Activated T-cell treated with anti-CD3 and anti-CD28 coated beads, Interleukin-2, amount 50 U/mL, for 4 hours (primary cell): ENCODE measurements around the gene JAZF1. TPM values are rescaled to one million over a fixed set of nuclear protein-coding genes. Genes with fewer than 3 reads are reported as not detected.

Experiments used
- ATAC-seq, 2 donors: fragments of 200-7000 bp; cut with Tn5 transposase; one replicate each; pipeline ENCODE4 v1.10.0; 2021
- DNase-seq: peaks from one replicate; pipeline ENCODE4 v3.0.0-alpha.2; 2020
- H3K27me3 Mint-ChIP-seq: one replicate; pipeline ENCODE4 v1.8.0; 2021; ENCODE audit warnings: low read depth, mixed read lengths
- H3K36me3 Mint-ChIP-seq: one replicate; pipeline ENCODE4 v1.8.0; 2022; ENCODE audit warnings: mixed read lengths; ENCODE audit not compliant: insufficient read depth
- H3K4me1 Mint-ChIP-seq: one replicate; pipeline ENCODE4 v1.8.0; 2021; ENCODE audit warnings: low read depth, mixed read lengths
- H3K4me3 Mint-ChIP-seq: one replicate; pipeline ENCODE4 v1.8.0; 2021; ENCODE audit warnings: mild to moderate bottlenecking, moderate library complexity, mixed read lengths
- H3K9me3 Mint-ChIP-seq: one replicate; pipeline ENCODE4 v1.8.0; 2021; ENCODE audit warnings: mixed read lengths
- total RNA-seq, 3 donors: library from RNA; stranded (reverse); gene quantifications; one replicate each; pipeline ENCODE4 v1.2.1, GENCODE V29; 2021

JAZF1 gene
- total RNA-seq, 3 donors from 2014 or later: 14.9 to 19.3 (median 19.0) TPM

DNA sequence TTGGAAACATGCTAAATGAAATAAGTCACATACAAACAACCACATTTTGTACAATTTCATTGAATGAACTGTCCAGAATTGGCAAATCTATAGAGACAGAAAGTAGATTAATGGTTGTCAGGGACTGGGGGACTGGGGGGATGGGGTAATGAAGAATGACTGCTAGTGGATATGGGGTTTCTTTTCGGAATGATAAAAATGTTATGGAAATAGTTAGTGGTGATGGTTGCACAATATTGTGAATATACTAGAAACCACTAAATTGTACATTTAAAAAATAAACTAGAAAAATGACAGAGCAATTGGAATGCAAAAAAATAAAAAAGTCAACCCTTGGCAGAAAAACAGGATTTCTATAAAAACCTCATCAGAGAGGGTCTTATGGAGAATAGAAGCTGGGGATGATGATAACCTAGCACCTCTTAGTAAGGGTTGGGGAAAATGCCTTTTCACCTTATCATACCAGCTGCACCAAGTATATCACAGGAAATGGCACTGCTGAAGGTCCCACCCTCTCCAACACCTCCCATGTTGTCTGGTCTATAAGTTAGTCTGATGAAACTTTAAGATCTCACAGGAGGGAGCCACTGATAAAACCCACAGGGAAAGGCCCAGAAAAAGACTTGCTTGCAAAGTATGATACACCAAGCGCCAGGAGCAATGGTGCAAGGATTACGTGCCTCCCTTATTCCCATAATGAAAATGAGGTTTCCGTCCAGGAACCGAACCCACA lies 23.1 kb upstream of the JAZF1 start:
- Mint-ChIP-seq H3K9me3 (peaks cover 15% of the 10 kb centered on the region), H3K36me3 (peaks cover 2% of the 10 kb centered on the region), H3K4me1 (peaks cover 26% of the 10 kb centered on the region), H3K27me3 (peaks cover 4% of the 10 kb centered on the region), H3K4me3 (no peak overlapping the region)
- DNase-seq (no peak), ATAC-seq (no peak)

DNA sequence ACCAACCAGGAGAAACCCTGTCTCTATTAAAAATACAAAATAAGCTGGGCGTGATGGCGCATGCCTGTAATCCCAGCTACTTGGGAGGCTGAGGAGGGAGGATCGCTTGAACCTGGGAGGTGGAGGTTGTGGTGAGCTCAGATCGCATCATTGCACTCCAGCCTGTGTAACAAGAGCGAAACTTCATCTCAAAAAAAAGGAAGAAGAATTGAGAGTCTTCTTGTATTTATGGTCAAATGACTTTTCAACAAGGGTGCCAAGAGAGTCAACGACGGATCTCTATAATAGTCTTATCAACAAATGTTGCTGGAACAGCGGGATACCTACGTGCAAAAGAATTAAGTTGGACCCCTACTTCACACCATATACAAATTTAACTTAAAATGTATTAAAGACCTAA lies 21.6 kb upstream of the JAZF1 start:
- no peak for ATAC-seq
- peaks cover 4% of the 10 kb centered on the region for H3K27me3 Mint-ChIP-seq
- H3K4me1 Mint-ChIP-seq: peaks cover 14% of the 10 kb centered on the region
- H3K4me3 Mint-ChIP-seq: no peak overlapping the region
- DNase-seq: no peak
- H3K36me3 Mint-ChIP-seq: peaks cover 2% of the 10 kb centered on the region
- peaks cover 14% of the 10 kb centered on the region for H3K9me3 Mint-ChIP-seq

DNA sequence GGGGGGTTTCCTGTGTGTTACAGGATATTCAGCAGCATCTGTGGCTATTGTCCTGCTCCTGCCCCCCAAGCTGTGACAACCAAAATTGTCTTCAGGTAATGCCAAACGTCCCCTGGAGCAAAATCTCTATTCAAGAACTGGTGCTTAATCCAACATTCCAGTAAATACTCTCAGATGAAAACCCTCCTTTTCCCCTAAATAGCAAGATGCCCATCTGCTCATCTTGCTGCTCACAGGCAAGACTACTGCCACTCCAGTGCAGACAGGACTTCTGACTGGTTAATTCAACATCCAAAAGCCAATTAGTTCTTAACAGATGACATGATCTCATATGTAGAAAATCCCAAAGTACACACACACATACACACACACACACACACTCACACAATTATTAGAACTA lies 20.5 kb upstream of the JAZF1 start:
- H3K4me1 Mint-ChIP-seq: peaks cover 8% of the 10 kb centered on the region
- no peak for DNase-seq
- peaks cover 6% of the 10 kb centered on the region for H3K9me3 Mint-ChIP-seq
- peaks cover 2% of the 10 kb centered on the region for H3K36me3 Mint-ChIP-seq
- no peak for ATAC-seq
- no peak overlapping the region for H3K4me3 Mint-ChIP-seq
- H3K27me3 Mint-ChIP-seq: peaks cover 8% of the 10 kb centered on the region

DNA sequence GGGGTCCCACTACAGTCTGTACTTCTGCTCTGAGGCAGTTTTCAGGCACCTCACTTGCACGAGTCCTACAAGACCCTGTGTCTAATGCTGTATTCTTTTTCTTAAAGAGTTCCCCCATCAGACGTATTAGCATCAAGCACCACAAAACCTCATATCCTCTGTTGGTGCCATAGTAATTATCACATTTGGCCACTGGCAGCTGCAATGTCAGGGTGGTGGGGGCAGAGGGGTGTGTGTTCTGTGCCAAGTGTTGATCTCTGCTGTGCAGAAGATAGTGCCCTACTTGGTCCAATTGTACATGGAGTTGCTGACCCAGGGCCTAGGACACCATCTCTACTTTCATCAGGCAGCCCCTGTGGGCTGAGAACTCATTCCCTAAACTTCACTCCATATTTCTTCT lies 20.0 kb upstream of the JAZF1 start:
- Mint-ChIP-seq H3K9me3 (peaks cover 6% of the 10 kb centered on the region), H3K4me3 (no peak overlapping the region), H3K36me3 (peaks cover 2% of the 10 kb centered on the region), H3K4me1 (peaks cover 13% of the 10 kb centered on the region), H3K27me3 (peaks cover 10% of the 10 kb centered on the region)
- ATAC-seq: no peak
- DNase-seq: no peak

DNA sequence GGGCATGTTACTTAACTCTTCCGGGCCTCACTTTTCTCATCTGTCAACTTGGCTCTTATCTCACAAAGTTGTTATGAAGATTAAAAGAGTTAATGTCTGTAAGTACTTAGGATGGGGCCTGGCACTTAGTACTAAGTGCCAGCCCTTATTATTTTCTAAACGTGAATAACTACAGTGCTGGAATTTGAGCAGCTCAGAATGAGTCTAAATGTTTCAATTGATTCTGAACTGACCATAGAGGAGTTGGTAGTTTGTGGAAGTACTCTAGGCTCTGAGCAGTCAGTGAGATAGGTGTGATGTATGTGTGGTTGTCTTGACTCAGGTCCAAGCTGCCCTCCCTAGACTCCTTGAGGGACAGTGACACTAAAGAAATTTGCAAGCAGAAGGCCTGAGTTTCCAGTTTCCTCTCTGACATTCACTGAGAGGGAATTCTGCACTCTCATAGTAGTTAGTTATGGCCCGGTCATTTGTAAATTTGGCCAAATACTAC lies 18.5 kb upstream of the JAZF1 start:
- Mint-ChIP-seq H3K36me3 (no peaks in the 10 kb centered on the region), H3K4me1 (peaks cover 10% of the 10 kb centered on the region), H3K4me3 (no peak overlapping the region), H3K9me3 (peaks cover 3% of the 10 kb centered on the region), H3K27me3 (peaks cover 10% of the 10 kb centered on the region)
- DNase-seq: no peak
- no peak for ATAC-seq

DNA sequence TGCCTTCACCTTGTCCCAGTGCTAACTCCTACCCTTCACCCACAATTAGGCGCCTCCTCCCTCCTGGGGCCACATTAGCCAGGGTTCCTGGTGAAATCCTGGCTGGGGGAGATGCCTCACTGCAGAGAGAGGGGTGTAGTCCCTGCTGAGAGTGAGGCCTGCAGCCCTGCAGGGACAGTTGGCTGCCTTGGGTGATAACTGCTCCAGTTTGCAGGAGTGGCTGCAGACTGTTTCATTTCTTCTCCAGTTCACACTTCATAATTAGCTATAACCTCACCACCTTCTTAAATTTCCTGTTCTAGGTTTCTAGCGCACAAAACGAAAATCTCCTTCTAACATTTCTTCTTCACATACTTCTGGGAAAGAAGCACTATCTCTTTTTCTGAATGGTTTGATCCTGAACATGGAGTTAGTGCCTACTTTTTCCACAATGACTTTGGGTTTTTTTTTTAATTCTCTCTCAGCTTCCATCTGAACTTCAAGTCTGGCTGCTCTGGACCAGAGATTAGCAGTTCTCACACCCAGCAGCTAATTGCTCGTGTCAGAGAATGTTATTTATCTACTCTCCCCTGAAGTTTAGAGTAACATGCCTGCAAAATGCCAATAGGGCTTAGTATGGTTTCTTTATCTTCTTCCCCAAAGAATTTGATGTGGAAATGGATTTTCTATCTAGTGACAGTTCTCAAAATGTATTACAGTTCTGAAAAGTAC lies 15.5 kb upstream of the JAZF1 start:
- ATAC-seq: no peak
- DNase-seq: no peak
- H3K4me3 Mint-ChIP-seq: no peak overlapping the region
- H3K27me3 Mint-ChIP-seq: peaks cover 8% of the 10 kb centered on the region
- H3K36me3 Mint-ChIP-seq: no peaks in the 10 kb centered on the region
- peaks cover 3% of the 10 kb centered on the region for H3K9me3 Mint-ChIP-seq
- peaks cover 10% of the 10 kb centered on the region for H3K4me1 Mint-ChIP-seq

DNA sequence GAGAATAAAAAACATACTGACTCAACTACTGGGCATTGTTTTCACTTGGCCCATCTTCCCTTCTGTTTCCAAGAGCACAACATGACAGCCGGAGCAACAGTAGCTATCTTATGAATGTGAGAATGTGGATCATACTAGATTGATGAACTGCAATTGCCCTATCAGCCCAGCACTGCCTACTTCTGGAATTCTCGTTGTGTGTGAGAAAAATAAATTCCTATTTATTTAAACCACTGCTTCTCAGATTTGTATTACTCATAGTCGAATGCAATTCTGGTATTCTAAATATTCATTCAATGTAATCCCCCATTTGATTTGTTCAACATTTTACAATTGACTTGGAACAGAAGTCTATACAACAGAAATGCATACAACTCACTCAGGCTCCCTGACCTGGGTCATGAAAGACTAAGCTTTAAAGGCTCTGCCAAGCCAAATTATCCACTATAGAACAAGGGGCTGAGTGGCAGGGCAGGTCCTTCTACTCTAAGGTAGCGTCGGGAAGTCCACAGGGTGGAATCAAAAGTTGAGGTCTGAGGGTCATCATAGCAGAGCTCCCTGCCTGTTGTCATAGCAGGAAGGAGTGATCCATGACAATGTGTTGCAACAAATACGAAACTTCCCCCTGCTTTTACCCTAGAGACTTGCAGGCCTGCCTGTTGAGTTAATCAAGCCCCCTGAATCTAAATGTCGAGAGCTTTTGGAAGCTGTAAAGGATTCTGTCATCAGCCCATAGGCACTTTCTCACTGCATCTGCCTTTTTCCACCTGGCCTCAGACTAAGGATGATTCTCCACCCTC lies 12.4 kb upstream of the JAZF1 start:
- ATAC-seq (no peak), DNase-seq (no peak)
- H3K4me1 Mint-ChIP-seq: peaks cover 17% of the 10 kb centered on the region
- H3K4me3 Mint-ChIP-seq: no peak overlapping the region
- no peaks in the 10 kb centered on the region for H3K36me3 Mint-ChIP-seq
- peaks cover 3% of the 10 kb centered on the region for H3K9me3 Mint-ChIP-seq
- peaks cover 8% of the 10 kb centered on the region for H3K27me3 Mint-ChIP-seq

DNA sequence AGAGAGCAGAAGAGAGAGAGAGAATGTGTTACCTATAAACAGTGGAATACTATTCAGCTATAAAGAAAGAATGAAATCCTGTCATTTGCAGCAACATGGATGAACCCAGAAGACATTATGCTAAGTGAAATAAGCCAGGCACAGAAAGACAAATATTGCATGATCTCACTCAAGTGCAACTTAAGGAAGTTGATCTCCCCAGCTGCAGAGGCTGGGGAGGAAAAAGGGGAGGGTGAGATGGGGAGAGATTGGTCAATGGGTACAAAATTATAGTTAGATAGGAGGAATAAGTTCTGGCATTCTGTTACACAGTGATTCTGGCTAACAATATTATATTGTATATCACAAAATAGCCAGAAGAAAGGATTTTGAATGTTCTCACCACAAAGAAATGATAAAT lies 11.2 kb upstream of the JAZF1 start:
- Mint-ChIP-seq H3K27me3 (peaks cover 8% of the 10 kb centered on the region), H3K4me1 (peaks cover 17% of the 10 kb centered on the region), H3K36me3 (no peaks in the 10 kb centered on the region), H3K9me3 (no peaks in the 10 kb centered on the region), H3K4me3 (no peak overlapping the region)
- ATAC-seq (no peak), DNase-seq (no peak)

DNA sequence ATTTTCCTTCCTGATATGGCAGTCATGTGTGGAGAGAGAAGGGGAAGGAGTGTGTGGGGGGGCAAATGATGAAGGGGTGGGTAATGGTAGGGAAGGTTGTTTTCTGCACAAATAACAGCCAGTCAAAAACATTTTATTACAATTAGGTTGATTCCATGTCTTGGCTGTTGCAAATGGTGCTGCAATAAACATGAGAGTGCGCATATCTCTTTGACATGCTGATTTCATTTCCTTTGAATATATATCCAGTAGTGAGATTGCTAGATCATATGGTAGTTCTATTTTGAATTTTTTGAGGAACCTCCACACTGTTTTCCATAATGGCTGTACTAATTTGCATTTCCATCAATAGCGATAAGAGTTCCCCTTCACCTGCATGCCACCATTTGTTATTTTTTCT lies 10.6 kb upstream of the JAZF1 start:
- DNase-seq (no peak), ATAC-seq (no peak)
- H3K9me3 Mint-ChIP-seq: no peaks in the 10 kb centered on the region
- peaks cover 5% of the 10 kb centered on the region for H3K27me3 Mint-ChIP-seq
- H3K4me1 Mint-ChIP-seq: peaks cover 13% of the 10 kb centered on the region
- H3K4me3 Mint-ChIP-seq: no peak overlapping the region
- H3K36me3 Mint-ChIP-seq: no peaks in the 10 kb centered on the region

DNA sequence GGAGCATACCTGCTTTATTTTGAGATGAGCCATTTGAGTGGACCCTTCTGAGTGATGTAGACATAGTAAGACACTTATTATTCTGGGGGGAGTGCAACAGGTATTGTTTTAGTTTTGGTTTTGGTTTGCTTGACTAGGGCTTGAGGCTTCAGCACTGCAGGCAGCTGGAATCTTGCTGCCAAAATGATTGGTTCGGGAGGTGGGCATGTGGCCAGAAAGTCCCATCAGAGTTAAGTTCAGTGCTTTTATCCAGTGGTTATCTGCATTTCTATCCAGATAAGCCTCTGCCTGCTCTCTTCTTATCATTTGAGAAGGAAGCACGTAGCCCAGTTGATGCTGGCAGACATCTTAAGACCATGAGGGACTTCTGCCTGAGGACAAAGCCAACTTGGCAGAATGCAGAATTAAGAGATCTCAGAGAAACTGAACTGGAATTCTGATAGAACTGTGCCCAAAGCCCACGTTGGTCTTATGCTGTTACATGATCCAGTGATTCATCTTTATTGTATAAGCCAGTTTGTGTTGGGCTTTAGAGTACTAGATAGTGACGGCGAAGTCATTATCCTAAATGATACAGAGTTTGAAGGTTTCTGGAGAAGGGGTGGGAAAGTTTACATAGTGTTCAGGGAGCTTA lies 9.6 kb upstream of the JAZF1 start:
- H3K36me3 Mint-ChIP-seq: no peaks in the 10 kb centered on the region
- no peaks in the 10 kb centered on the region for H3K9me3 Mint-ChIP-seq
- no peak for ATAC-seq
- H3K4me1 Mint-ChIP-seq: peaks cover 7% of the 10 kb centered on the region
- no peak overlapping the region for H3K4me3 Mint-ChIP-seq
- peaks cover 2% of the 10 kb centered on the region for H3K27me3 Mint-ChIP-seq
- DNase-seq: no peak

DNA sequence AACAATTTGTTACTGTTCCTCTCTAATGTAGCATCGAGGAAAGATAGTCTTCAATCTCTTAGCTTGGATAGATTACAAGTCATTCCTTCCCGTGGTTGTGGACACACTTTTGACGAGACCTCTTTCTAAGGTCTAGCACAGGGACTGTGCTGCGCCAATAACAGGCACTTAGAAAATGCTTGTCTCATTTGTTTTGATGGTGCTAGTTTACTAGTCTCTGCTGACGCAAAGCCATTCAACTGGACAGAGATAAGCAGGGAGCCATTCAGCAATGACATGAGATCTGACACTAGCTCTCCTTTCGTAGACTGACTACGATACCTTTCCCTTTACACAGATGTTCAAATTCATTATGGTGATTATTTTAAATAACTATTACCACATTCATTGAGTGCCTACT lies 6.4 kb upstream of the JAZF1 start:
- Mint-ChIP-seq H3K36me3 (no peaks in the 10 kb centered on the region), H3K27me3 (peaks cover 2% of the 10 kb centered on the region), H3K4me1 (peaks cover 11% of the 10 kb centered on the region), H3K4me3 (no peak overlapping the region), H3K9me3 (no peaks in the 10 kb centered on the region)
- DNase-seq (no peak), ATAC-seq (no peak)

DNA sequence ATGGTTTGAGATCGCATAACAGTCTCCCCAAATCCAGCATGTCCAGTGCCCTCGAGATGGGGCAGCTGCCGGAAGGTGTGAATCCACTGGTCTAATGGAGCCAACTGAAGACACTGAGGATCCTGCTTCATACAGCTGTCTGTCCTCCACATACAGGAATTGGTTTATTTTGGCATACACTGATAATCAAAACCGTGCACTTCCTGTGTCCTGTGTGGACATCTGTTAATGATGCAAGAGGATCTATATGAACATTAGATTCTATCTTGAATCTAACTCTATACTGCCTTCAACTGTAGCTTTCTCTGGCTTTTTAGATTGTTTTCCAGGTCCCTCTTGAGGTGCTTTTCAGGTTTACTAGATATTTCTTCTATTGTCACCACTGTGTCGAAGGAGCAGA lies 3.0 kb upstream of the JAZF1 start:
- DNase-seq (no peak), ATAC-seq (no peak)
- Mint-ChIP-seq H3K4me3 (no peak overlapping the region), H3K9me3 (no peaks in the 10 kb centered on the region), H3K27me3 (no peaks in the 10 kb centered on the region), H3K4me1 (peaks cover 17% of the 10 kb centered on the region), H3K36me3 (no peaks in the 10 kb centered on the region)

DNA sequence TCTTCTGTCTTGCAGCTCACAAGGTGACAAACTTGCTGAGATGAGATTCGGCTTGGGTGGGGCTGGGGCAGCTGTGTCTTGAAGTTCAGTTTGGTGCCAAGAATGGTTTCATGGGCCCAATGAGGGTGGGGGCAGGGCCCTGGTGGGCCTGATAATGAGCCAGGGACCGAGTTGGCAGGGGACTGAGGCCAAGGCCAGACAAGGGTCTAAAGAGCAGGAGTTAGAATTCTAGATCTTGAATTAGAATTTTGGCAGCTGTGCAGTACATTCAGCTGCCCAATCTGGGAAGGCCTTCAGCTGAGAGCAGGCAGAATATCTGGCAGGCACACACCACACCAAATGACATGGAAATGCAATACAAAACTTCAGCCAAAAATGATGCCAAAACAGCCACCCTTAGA lies 1.5 kb upstream of the JAZF1 start:
- Mint-ChIP-seq H3K4me1 (peaks cover 24% of the 10 kb centered on the region), H3K4me3 (peak overlapping the region; percentile 29), H3K36me3 (no peaks in the 10 kb centered on the region), H3K9me3 (no peaks in the 10 kb centered on the region), H3K27me3 (no peaks in the 10 kb centered on the region)
- ATAC-seq: no peak
- no peak for DNase-seq

DNA sequence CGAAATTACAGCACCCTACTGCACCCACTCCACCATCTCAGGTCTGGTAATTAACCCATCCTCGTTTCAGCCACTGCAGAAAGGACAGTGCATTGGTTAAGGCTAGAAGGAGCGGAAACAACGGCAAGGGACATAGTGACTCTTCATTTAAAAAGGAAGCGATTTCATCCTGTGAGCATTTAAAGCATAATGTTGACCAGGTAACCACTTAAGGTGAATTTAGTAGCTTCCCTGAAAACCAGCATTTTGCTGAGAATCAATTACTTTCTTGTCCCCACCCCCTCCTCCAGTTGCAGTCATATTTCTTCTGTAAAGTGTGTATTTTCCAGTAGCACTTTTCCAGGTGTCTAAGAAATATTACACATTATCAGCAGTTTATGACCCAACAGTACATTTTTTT lies 821 bp upstream of the JAZF1 start:
- Mint-ChIP-seq H3K27me3 (no peaks in the 10 kb centered on the region), H3K4me1 (peaks cover 27% of the 10 kb centered on the region), H3K36me3 (no peaks in the 10 kb centered on the region), H3K9me3 (no peaks in the 10 kb centered on the region), H3K4me3 (peak overlapping the region; percentile 90)
- ATAC-seq (no peak), DNase-seq (no peak)
